Gastroesophageal sphincter (tissue), 4 donors: ENCODE measurements around the gene LRFN2. TPM values are rescaled to one million over a fixed set of nuclear protein-coding genes. Genes with fewer than 3 reads are reported as not detected.

ENCODE experiments used
- ATAC-seq: fragments of 150-250 bp; one replicate; pipeline ENCODE4 v1.9.1; 2016; ENCODE audit warnings: mild to moderate bottlenecking, moderate library complexity
- H3K27ac ChIP-seq, 4 donors: fragments of 200-600 bp; sonication (generic) in 3 of 4; 1 replicate in 3 of 4; 2 replicates in 1 of 4; pipeline ENCODE4 v1.5.1; 2016 to 2019
- H3K27me3 ChIP-seq: fragments of 200-600 bp; sonication (generic); one replicate; pipeline ENCODE4 v1.5.1; 2019
- H3K36me3 ChIP-seq, 2 donors: fragments of 200-600 bp; sonication (generic); one replicate each; pipeline ENCODE4 v1.5.1; 2019; ENCODE audit warnings: control low read depth in 1 of 2
- H3K4me1 ChIP-seq, 3 donors: fragments of 200-600 bp; sonication (generic); 1 replicate in 2 of 3; 2 replicates in 1 of 3; pipeline ENCODE4 v1.5.1; 2016 to 2019; ENCODE audit warnings: control low read depth in 2 of 3
- H3K4me3 ChIP-seq, 2 donors: fragments of 200-600 bp; sonication (generic); one replicate each; pipeline ENCODE4 v1.5.1; 2019; ENCODE audit warnings: mild to moderate bottlenecking in 1 of 2, moderate library complexity in 1 of 2
- H3K9me3 ChIP-seq, 3 donors: fragments of 200-600 bp; sonication (generic); one replicate each; pipeline ENCODE4 v1.5.1; 2017 to 2019; ENCODE audit warnings: control low read depth in 2 of 3
- EP300 ChIP-seq: sonication (generic); formaldehyde crosslinking; IDR thresholded peaks from one replicate; pipeline ENCODE4 v1.6.1; 2017; ENCODE audit warnings: antibody characterized with exemption, mild to moderate bottlenecking
- POLR2A ChIP-seq, 2 donors: fragments of 450-650 bp; IDR thresholded peaks; one replicate each; pipeline ENCODE4 v1.6.1; 2017; ENCODE audit warnings: antibody characterized with exemption in 2 of 2, mild to moderate bottlenecking in 2 of 2, moderate library complexity in 1 of 2
- POLR2AphosphoS5 ChIP-seq: sonication (generic); formaldehyde crosslinking; IDR thresholded peaks from one replicate; pipeline ENCODE4 v1.6.1; 2017; ENCODE audit warnings: antibody characterized with exemption
- WGBS, 2 donors: methylation state at CpG; one replicate each; pipeline ENCODE4 v1.1.5; 2018; ENCODE audit warnings: low coverage in 1 of 2; 5-methylcytosine and 5-hydroxymethylcytosine counted together
- total RNA-seq, 4 donors: library from RNA; depleted of rRNA; stranded (reverse); fragments of >200 nt; gene quantifications; one replicate each; pipeline ENCODE4 v1.1.0, GENCODE V29; 2016
- TF ChIP-seq, protein P1 (sequence below), 4 experiments: fragments of 200-600 bp in 2 of 4; fragments of 450-650 bp in 2 of 4; sonication (generic) in 1 of 4; IDR thresholded peaks; one replicate each; pipeline ENCODE4 v1.5.1; 2017 to 2019; ENCODE audit warnings: antibody characterized with exemption in 4 of 4, mild to moderate bottlenecking in 2 of 4, moderate library complexity in 2 of 4

LRFN2 gene
- total RNA-seq, 4 donors from 2014 or later = 0.13 TPM; not detected in 3

DNA sequence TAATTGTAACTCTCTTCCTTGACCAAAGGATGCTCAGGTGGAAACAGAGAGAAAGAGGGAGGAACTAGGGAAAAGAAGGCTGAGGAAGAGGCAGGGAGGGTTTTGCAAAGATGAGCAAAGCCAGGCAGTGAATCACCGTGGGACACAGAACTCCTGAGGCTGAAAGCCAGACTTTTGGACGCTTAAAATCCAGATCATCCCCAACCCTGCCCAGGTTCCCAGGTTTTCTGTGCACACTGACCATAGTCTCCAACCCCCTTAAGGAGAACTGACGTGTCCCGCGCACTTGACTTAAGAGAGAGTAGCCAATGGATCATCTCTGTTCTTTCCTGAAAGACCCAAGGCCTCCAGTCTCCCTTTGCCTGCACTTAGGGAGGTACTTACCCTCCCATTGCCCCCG lies 75.3 kb downstream of the LRFN2 start:
- WGBS, 2 donors = 56 to 85% methylated on average over 5 to 6 of the region's 6 CpGs
- no peaks in the 10 kb centered on the region for H3K9me3 ChIP-seq
- TF ChIP-seq, protein P1, sequence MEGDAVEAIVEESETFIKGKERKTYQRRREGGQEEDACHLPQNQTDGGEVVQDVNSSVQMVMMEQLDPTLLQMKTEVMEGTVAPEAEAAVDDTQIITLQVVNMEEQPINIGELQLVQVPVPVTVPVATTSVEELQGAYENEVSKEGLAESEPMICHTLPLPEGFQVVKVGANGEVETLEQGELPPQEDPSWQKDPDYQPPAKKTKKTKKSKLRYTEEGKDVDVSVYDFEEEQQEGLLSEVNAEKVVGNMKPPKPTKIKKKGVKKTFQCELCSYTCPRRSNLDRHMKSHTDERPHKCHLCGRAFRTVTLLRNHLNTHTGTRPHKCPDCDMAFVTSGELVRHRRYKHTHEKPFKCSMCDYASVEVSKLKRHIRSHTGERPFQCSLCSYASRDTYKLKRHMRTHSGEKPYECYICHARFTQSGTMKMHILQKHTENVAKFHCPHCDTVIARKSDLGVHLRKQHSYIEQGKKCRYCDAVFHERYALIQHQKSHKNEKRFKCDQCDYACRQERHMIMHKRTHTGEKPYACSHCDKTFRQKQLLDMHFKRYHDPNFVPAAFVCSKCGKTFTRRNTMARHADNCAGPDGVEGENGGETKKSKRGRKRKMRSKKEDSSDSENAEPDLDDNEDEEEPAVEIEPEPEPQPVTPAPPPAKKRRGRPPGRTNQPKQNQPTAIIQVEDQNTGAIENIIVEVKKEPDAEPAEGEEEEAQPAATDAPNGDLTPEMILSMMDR (IDR thresholded peaks at IDR 0.05) = no peak
- no peaks in the 10 kb centered on the region for H3K36me3 ChIP-seq
- no peak for ATAC-seq
- H3K27me3 ChIP-seq = no peaks in the 10 kb centered on the region
- no peak overlapping the region for H3K27ac ChIP-seq
- no peak overlapping the region for H3K4me3 ChIP-seq
- peaks cover 0 to 9% (median 0%) of the 10 kb centered on the region in 3 donors for H3K4me1 ChIP-seq

DNA sequence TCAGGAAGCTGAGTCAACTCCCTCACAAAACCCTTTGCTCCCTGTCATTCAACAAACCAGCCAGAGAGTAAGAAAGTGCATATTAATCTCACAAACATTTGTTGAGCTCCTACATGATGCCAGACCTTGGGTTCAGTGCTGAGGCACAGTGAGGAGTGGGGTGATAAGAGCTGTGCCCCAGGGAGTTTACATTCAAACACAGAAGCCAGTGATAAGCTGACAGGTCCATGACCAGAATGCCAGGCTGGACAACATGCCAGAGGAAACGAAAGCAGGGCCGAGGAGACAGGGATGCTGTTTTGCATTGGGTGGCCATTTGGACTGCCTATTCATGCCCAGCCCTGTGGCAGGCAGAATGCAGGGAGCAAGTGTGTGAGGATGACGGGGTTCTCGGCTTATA lies 76.7 kb downstream of the LRFN2 start:
- Histone ChIP-seq H3K27ac (no peak overlapping the region), H3K36me3 (no peaks in the 10 kb centered on the region), H3K4me1 (peaks cover 0 to 9% (median 0%) of the 10 kb centered on the region in 3 donors), H3K4me3 (no peak overlapping the region), H3K9me3 (no peaks in the 10 kb centered on the region), H3K27me3 (no peaks in the 10 kb centered on the region)
- WGBS, 2 donors = 78 to 84% methylated on average over 3 to 4 of the region's 4 CpGs
- TF ChIP-seq EP300 = no peak
- TF ChIP-seq POLR2AphosphoS5 = no peak
- TF ChIP-seq, protein P1 (IDR thresholded peaks at IDR 0.05) = no peak
- no peak for TF ChIP-seq POLR2A (IDR thresholded peaks at IDR 0.05)
- no peak for ATAC-seq

DNA sequence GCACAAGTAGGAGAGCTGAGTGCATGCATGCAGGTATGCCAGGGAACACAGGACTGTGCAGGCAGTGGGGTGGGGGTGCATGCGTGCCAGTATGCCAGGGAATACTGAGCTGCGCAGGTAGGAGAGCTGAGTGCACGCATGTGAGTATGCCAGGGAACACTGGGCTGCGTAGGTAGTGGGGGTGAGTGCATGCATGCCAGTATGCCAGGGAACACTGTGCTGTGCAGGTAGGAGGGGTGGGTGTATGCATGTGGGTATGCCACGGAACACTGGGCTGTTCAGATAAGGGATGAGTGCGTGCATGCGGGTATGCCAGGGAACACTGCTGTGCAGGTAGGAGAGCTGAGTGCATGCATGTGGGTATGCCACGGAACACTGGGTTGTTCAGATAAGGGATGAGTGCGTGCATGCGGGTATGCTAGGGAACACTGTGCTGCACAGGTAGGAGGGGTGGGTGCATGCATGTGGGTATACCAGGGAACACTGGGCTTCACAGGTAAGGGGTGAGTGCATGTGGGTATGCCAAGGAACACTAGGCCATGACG lies 77.4 kb downstream of the LRFN2 start:
- ATAC-seq = no peak
- H3K4me3 ChIP-seq = no peak overlapping the region
- WGBS, 2 donors = 82% methylated on average over 10 to 11 of the region's 11 CpGs
- no peaks in the 10 kb centered on the region for H3K9me3 ChIP-seq
- H3K27me3 ChIP-seq = no peaks in the 10 kb centered on the region
- no peak for TF ChIP-seq EP300
- no peak for TF ChIP-seq POLR2AphosphoS5
- no peak for TF ChIP-seq POLR2A (IDR thresholded peaks at IDR 0.05)
- TF ChIP-seq, protein P1 (IDR thresholded peaks at IDR 0.05) = no peak
- no peaks in the 10 kb centered on the region for H3K36me3 ChIP-seq
- peaks cover 0 to 2% (median 0%) of the 10 kb centered on the region in 3 donors for H3K4me1 ChIP-seq
- no peak overlapping the region for H3K27ac ChIP-seq

DNA sequence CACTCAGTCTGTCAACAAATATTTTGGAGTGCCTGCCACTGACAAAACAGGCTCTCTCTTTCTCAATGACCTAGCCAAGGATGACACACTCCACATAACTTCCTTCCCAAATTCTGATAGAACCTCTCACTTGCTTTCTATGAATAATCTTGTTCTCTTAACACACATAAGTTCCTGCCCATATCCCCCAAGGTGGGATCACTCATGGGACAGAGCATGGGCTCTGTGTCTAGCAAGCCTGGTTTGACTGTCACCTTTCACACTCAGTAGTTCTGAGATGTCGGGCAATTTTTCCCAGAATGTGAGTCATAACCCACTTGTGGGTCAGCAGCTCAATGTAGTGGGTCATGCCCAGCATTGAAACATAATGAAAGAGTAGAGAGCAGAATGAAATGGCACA lies 78.1 kb downstream of the LRFN2 start:
- H3K27me3 ChIP-seq = no peaks in the 10 kb centered on the region
- TF ChIP-seq POLR2A (IDR thresholded peaks at IDR 0.05) (no peak), EP300 (no peak), POLR2AphosphoS5 (no peak)
- TF ChIP-seq, protein P1 (IDR thresholded peaks at IDR 0.05) = no peak

DNA sequence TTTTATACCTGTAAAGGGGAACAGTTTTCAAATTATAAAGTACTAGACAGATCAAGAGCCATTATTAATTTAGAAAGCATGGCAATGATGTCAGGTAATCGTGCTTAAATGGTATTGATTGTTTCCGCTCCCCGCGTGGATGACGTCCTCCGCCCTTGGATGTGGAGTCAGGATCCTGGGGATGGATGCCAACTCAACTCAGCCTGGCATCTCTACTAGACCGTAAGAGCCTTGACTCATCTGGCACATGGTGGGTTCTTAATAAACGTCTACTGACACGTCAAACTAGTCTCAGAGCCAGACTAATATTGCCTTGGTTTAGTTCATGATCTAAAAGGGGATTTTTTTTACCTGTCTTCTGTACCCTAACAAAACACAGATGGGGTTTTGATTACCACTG lies 80.2 kb downstream of the LRFN2 start:
- TF ChIP-seq EP300 = no peak
- TF ChIP-seq, protein P1 (IDR thresholded peaks at IDR 0.05) = no peak
- H3K27me3 ChIP-seq = no peaks in the 10 kb centered on the region
- no peaks in the 10 kb centered on the region for H3K9me3 ChIP-seq
- no peaks in the 10 kb centered on the region for H3K4me1 ChIP-seq
- ATAC-seq = no peak
- no peak overlapping the region for H3K4me3 ChIP-seq
- H3K27ac ChIP-seq = no peak overlapping the region
- H3K36me3 ChIP-seq = no peaks in the 10 kb centered on the region
- WGBS, 2 donors = 74 to 81% methylated on average over 5 to 9 of the region's 9 CpGs

More for the DNA sequence above, 78.1 kb downstream of the LRFN2 start:
- Histone ChIP-seq H3K4me3 (no peak overlapping the region), H3K36me3 (no peaks in the 10 kb centered on the region), H3K9me3 (no peaks in the 10 kb centered on the region), H3K4me1 (no peaks in the 10 kb centered on the region), H3K27ac (no peak overlapping the region)
- no peak for ATAC-seq
- WGBS, 2 donors = 100% methylated on average over 1 of the region's 1 CpG; no CpG with 5 or more reads in 1 of the 2 donors
